GM19240 (cell line): Measurements from ENCODE around the gene VPS13A.

Experiments
- DNase-seq: peaks from one replicate; pipeline ENCODE4 v3.0.0; 2011; ENCODE audit warnings: low spot score; ENCODE audit not compliant: insufficient read length

The VPS13A gene

GRCh38 chr9:77456829-77457437 is 279.6 kb downstream of the VPS13A start:
- DNase-seq = peak; percentile 52

GRCh38 chr9:77457916-77458592 is 280.7 kb downstream of the VPS13A start:
- peak; percentile 45 for DNase-seq

- DNase-seq = no peak
These were observed 283.6 kb downstream of the VPS13A start for GRCh38 chr9:77460938-77461337.

- DNase-seq = no peak
These were observed 284.7 kb downstream of the VPS13A start for GRCh38 chr9:77462066-77462465.

- DNase-seq = no peak
These were observed 285.8 kb downstream of the VPS13A start for GRCh38 chr9:77463151-77463550.

GRCh38 chr9:77464661-77465060 is 287.3 kb downstream of the VPS13A start:
- no peak for DNase-seq

- DNase-seq = no peak
These were observed 292.3 kb downstream of the VPS13A start for GRCh38 chr9:77469515-77470231.
